BE2C (cell line): ENCODE results near the gene CDK15.

ENCODE experiments used
- DNase-seq: peaks from one replicate; pipeline ENCODE4 v3.0.0-alpha.2; 2020
- H3K27me3 ChIP-seq: fragments of 250-450 bp; sonication (Bioruptor Pico); 2 replicates; pipeline ENCODE4 v1.5.1; 2020; ENCODE audit warnings: mild to moderate bottlenecking
- H3K36me3 ChIP-seq: fragments of 250-450 bp; sonication (Bioruptor Pico); 2 replicates; pipeline ENCODE4 v1.5.1; 2020; ENCODE audit warnings: mild to moderate bottlenecking
- H3K4me1 ChIP-seq: fragments of 250-450 bp; sonication (Bioruptor Pico); 2 replicates; pipeline ENCODE4 v1.5.1; 2020
- H3K4me3 ChIP-seq: 2 replicates; pipeline ENCODE4 v1.5.1; 2011; ENCODE audit warnings: low read depth, low read length
- H3K9me3 ChIP-seq: fragments of 250-450 bp; sonication (Bioruptor Pico); 2 replicates; pipeline ENCODE4 v1.5.1; 2020
- TF ChIP-seq, protein P1 (sequence below): IDR thresholded peaks from 2 replicates; pipeline ENCODE4 v1.5.1; 2012; ENCODE audit warnings: mild to moderate bottlenecking, low read depth, low read length

CDK15 gene

DNA sequence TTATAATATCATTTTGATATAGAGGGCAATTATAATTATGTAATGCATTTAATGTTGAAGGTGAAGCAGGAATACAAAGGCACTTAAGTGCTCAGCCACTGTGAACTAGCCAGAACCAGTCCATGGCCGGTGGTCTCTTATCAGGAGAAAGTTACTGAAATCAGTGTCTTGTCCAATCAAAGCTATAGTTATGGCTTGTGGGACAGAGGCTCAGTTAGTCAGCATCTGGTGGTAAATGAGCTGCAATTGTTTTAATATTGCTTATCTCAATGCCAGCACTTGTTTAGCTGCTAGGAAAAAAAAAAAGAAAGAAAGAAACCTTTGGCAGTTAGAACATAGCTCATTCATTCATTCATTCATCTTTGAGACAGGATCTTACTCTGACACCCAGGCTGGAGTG is 21.8 kb upstream of the CDK15 start:
- H3K27me3 ChIP-seq = no peaks in the 10 kb centered on the region
- H3K4me1 ChIP-seq = no peaks in the 10 kb centered on the region
- TF ChIP-seq, protein P1, sequence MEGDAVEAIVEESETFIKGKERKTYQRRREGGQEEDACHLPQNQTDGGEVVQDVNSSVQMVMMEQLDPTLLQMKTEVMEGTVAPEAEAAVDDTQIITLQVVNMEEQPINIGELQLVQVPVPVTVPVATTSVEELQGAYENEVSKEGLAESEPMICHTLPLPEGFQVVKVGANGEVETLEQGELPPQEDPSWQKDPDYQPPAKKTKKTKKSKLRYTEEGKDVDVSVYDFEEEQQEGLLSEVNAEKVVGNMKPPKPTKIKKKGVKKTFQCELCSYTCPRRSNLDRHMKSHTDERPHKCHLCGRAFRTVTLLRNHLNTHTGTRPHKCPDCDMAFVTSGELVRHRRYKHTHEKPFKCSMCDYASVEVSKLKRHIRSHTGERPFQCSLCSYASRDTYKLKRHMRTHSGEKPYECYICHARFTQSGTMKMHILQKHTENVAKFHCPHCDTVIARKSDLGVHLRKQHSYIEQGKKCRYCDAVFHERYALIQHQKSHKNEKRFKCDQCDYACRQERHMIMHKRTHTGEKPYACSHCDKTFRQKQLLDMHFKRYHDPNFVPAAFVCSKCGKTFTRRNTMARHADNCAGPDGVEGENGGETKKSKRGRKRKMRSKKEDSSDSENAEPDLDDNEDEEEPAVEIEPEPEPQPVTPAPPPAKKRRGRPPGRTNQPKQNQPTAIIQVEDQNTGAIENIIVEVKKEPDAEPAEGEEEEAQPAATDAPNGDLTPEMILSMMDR = no peak
- DNase-seq = no peak
- no peak overlapping the region for H3K4me3 ChIP-seq
- no peaks in the 10 kb centered on the region for H3K36me3 ChIP-seq
- H3K9me3 ChIP-seq = no peaks in the 10 kb centered on the region

DNA sequence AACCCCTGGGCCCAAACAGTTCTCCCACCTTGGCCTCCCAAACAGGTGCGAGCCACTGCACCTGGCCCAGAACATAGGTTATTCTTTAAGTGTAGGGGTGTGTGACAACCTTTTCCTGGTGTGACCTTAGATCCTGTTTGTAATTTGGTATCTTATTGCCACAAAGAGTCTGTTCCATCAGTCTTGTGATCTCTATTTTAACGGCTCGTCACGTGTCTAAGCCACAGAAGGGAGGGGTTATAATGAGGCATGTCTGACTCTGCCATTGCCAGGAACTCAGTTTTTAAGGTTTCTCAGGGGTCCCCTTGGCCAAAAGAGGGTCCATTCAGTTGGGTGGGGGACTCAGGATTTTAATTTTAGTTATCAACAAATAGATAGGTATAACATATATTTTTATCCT is 21.2 kb upstream of the CDK15 start:
- no peaks in the 10 kb centered on the region for H3K27me3 ChIP-seq
- no peak for DNase-seq
- H3K4me1 ChIP-seq = no peaks in the 10 kb centered on the region
- TF ChIP-seq, protein P1 = no peak
- no peak overlapping the region for H3K4me3 ChIP-seq
- no peaks in the 10 kb centered on the region for H3K9me3 ChIP-seq
- no peaks in the 10 kb centered on the region for H3K36me3 ChIP-seq

DNA sequence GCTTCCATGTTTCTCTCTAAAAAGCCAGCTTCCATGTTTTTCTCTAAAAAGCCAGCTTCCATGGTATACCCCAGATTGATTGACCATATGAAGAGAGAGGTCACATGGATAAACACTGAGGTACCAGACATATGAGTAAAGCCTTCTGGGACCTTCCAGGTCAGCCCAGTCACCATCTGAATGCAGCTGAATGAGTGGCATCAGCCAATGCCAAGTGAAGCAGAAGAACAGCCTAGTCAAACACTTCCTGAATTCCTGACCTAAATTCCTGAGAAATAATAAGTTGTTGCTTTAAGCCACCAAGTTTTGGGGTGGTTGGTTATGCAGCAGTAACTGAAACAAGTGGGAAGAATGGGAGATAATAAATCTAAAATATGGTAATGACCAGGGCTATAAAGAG is 19.9 kb upstream of the CDK15 start:
- TF ChIP-seq, protein P1 = no peak
- no peak for DNase-seq

DNA sequence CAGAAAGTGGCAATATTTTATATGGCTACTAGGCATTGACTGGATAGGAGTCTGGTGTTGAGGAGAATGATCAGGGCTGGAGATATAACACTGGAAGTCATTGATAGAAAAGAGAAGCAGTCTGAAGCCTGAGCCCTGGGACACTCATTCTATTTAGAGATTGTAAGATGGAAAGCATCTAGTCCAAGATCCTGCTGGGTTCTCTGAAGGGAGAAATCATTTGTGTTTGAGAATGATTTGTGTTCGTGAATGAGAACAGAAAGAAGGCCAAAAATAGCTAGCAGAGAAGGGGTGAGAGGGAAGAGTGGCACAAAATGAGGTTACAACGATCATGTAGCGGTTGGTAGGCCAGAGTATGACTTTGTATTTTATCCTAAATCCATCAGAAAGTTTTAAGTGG is 18.0 kb upstream of the CDK15 start:
- DNase-seq = no peak
- H3K9me3 ChIP-seq = no peaks in the 10 kb centered on the region
- no peaks in the 10 kb centered on the region for H3K36me3 ChIP-seq
- H3K4me1 ChIP-seq = no peaks in the 10 kb centered on the region
- H3K4me3 ChIP-seq = no peak overlapping the region
- H3K27me3 ChIP-seq = no peaks in the 10 kb centered on the region
- TF ChIP-seq, protein P1 = no peak

More for the DNA sequence above, 19.9 kb upstream of the CDK15 start:
- Histone ChIP-seq H3K9me3 (no peaks in the 10 kb centered on the region), H3K4me3 (no peak overlapping the region), H3K4me1 (no peaks in the 10 kb centered on the region), H3K27me3 (no peaks in the 10 kb centered on the region), H3K36me3 (no peaks in the 10 kb centered on the region)

DNA sequence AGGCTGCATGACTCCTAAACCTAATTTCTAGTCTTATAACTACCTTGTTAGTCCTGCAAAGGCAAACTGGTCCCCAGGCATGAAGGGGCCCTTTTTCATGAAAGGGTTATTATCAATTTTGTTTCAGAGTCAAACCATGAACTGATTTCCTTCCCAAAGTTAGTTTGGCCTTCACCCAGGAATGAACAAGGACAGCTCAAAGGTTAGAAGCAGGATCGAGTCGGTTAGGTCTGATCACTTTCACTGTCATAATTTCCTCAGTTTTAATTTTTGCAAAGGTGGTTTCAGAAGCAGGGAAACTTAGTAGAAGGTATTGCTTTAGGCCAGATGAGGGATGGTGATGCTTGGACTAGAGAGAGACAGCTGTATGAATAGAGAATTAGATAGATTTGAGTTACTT is 16.9 kb upstream of the CDK15 start:
- Histone ChIP-seq H3K4me3 (no peak overlapping the region), H3K36me3 (no peaks in the 10 kb centered on the region), H3K9me3 (no peaks in the 10 kb centered on the region), H3K27me3 (no peaks in the 10 kb centered on the region), H3K4me1 (no peaks in the 10 kb centered on the region)
- TF ChIP-seq, protein P1 = no peak
- no peak for DNase-seq

DNA sequence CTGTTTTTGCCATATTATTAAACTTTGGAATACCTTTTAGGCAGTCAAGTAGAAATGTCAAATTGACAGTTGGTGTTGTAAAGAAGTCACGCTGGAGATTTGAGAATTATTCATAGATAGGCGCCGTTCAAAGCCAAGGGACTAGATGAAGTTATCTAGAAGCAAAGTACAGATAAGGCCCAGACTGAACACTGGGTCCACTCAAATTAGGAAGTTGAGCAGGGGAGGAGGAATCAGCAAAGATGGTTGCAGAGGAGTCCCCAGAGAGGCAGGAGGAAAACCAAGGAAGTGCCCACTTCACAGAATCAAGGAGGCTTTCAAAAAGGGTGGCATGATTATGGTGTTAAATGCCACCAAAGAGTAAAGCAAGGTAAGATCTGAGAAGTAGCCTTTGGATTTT is 16.0 kb upstream of the CDK15 start:
- TF ChIP-seq, protein P1 = no peak
- Histone ChIP-seq H3K4me3 (no peak overlapping the region), H3K4me1 (no peaks in the 10 kb centered on the region), H3K27me3 (no peaks in the 10 kb centered on the region), H3K9me3 (no peaks in the 10 kb centered on the region), H3K36me3 (no peaks in the 10 kb centered on the region)
- no peak for DNase-seq
